22Rv1 (cell line): Measurements from ENCODE around the gene NDUFA7.

Experiments used
- CTCF ChIP-seq: fragments of 450-650 bp; IDR thresholded peaks from 2 replicates; pipeline ENCODE4 v1.5.1; 2017; ENCODE audit warnings: mild to moderate bottlenecking
- ZFX ChIP-seq: fragments of 450-650 bp; IDR thresholded peaks from 2 replicates; pipeline ENCODE4 v1.6.1; 2017; ENCODE audit warnings: antibody characterized with exemption, borderline replicate concordance

GRCh38 chr19:8329996-8330395 lies 8.8 kb upstream of the NDUFA7 start:
- TF ChIP-seq CTCF (no peak), ZFX (no peak)
